Lower leg skin (tissue), 4 donors: Measurements from ENCODE around the gene NYAP2. TPM values are rescaled to one million over a fixed set of nuclear protein-coding genes. Genes with fewer than 3 reads are reported as not detected.

Source experiments
- DNase-seq, 2 donors: peaks; one replicate each; pipeline ENCODE4 v3.0.0-alpha.2; 2019; ENCODE audit warnings: low spot score in 2 of 2
- H3K4me3 ChIP-seq: fragments of 200-600 bp; sonication (generic); 2 replicates; pipeline ENCODE4 v1.5.1; 2017; ENCODE audit warnings: mild to moderate bottlenecking, low read depth; ENCODE audit not compliant: poor library complexity, severe bottlenecking
- CTCF ChIP-seq, 3 donors: fragments of 450-650 bp; IDR thresholded peaks; one replicate each; pipeline ENCODE4 v1.5.1; 2016; ENCODE audit warnings: antibody characterized with exemption in 3 of 3, mild to moderate bottlenecking in 3 of 3, moderate library complexity in 2 of 3
- POLR2A ChIP-seq, 2 donors: fragments of 450-650 bp; IDR thresholded peaks; one replicate each; pipeline ENCODE4 v1.6.1; 2016 to 2017; ENCODE audit warnings: antibody characterized with exemption in 2 of 2, mild to moderate bottlenecking in 1 of 2, moderate library complexity in 1 of 2
- WGBS, 2 donors: methylation state at CpG; one replicate each; pipeline ENCODE4 v1.1.5; 2018; 5-methylcytosine and 5-hydroxymethylcytosine counted together
- intact Hi-C: fragments of 100-400 bp; cut with DNase I; formaldehyde crosslinking; loops from one replicate; pipeline ENCODE4 v1.15.0; 2023; ENCODE audit warnings: low total_unique reads
- total RNA-seq, 4 donors: library from RNA; depleted of rRNA; stranded (reverse); fragments of >200 nt; gene quantifications; one replicate each; pipeline ENCODE4 v1.1.0, GENCODE V29; 2016

The NYAP2 gene
- total RNA-seq, 4 donors from 2014 or later = not detected

- H3K4me3 ChIP-seq = no peak overlapping the region
- WGBS, 2 donors = 22 to 25% methylated on average over 2 of the region's 2 CpGs
- intact Hi-C loops = no loop called here
- TF ChIP-seq CTCF (IDR thresholded peaks at IDR 0.05) = no peak
- no peak for TF ChIP-seq POLR2A (IDR thresholded peaks at IDR 0.05)
- peak in 1 of 2 donors; percentile 28 for DNase-seq
These were observed 269.2 kb downstream of the NYAP2 start for GRCh38 chr2:225668606-225669266.

- no peak for DNase-seq
- WGBS, 2 donors = 46 to 47% methylated on average over 4 of the region's 4 CpGs
- no peak overlapping the region for H3K4me3 ChIP-seq
- intact Hi-C loops = loop anchor here (5.0 to 10.0 kb wide), 2 partner anchors 214 to 1312 kb away; no protein-coding TSS in a partner anchor
- TF ChIP-seq POLR2A (IDR thresholded peaks at IDR 0.05) = no peak
- no peak for TF ChIP-seq CTCF (IDR thresholded peaks at IDR 0.05)
These were observed 270.8 kb downstream of the NYAP2 start for GRCh38 chr2:225670111-225670974.

- no peak for TF ChIP-seq POLR2A (IDR thresholded peaks at IDR 0.05)
- no peak for TF ChIP-seq CTCF (IDR thresholded peaks at IDR 0.05)
- DNase-seq = no peak
- H3K4me3 ChIP-seq = no peak overlapping the region
- intact Hi-C loops = loop anchor here (10.0 kb wide), 1 partner anchor 206 kb away; no protein-coding TSS in a partner anchor
These were observed 279.3 kb downstream of the NYAP2 start for GRCh38 chr2:225678792-225679191.

GRCh38 chr2:225683258-225683657 lies 283.7 kb downstream of the NYAP2 start:
- WGBS, 2 donors = 85% methylated on average over 2 of the region's 2 CpGs
- DNase-seq = no peak
- TF ChIP-seq POLR2A (IDR thresholded peaks at IDR 0.05) = no peak
- no peak for TF ChIP-seq CTCF (IDR thresholded peaks at IDR 0.05)
- intact Hi-C loops = no loop called here
- no peak overlapping the region for H3K4me3 ChIP-seq

- intact Hi-C loops = no loop called here
- 75 to 84% methylated on average over 1 of the region's 1 CpG for WGBS, 2 donors
- no peak overlapping the region for H3K4me3 ChIP-seq
- DNase-seq = no peak
- TF ChIP-seq CTCF (IDR thresholded peaks at IDR 0.05) (no peak), POLR2A (IDR thresholded peaks at IDR 0.05) (no peak)
These were observed 290.6 kb downstream of the NYAP2 start for GRCh38 chr2:225690153-225690552.
